ENCODE data around the gene RBM39. TPM values are rescaled to one million over a fixed set of nuclear protein-coding genes. Genes with fewer than 3 reads are reported as not detected.
"Not testable (repeated sequence)": the region's sequence is repeated elsewhere in the genome, so short reads cannot be mapped to it uniquely, and the experiment has no call there.

Gene RBM39
- total RNA-seq, 1 donor from 2014 or later: 515 TPM

DNA sequence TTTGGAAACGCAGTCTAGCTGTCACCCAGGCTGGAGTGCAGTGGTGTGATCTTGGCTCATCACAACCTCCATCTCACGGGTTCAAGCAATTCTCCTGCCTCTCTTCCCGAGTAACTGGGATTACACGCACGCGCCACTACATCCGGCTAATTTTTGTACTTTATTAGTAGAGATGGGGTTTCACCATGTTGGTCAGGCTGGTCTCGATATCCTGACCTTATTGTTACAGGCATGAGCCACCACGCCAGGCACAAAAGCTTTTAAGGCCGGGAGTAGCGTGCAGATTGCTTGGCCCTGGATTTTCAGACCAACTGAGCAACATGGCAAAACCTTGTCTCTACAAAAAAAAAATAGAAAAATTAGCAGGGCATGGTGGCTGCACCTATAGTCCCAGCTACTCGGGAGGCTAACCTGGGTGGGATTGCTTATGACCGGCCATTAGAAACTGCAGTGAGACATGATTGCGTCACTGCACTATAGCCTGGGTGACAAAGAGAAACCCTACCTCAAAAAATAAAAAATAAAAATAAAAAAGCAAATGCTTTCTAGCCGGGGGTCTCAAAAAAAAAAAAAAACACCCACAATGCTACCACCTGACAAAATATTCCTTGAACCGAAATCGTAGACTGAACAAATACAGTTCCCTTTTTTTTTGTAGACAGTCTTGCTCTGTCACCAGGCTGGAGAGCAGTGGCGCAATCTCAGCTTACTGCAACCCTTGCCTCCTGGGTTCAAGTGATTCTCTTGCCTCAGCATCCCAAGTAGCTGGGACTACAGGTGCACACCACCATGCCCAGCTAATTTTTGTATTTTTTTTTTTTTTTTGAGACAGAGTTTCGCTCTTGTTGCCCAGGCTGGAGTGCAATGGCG lies 15.0 kb downstream of the RBM39 start:
- H3K27me3 Mint-ChIP-seq: no peaks in the 10 kb centered on the region
- H3K4me3 Mint-ChIP-seq (ENCODE audit: low read depth): no peak overlapping the region
- peaks cover 29% of the 10 kb centered on the region for H3K36me3 Mint-ChIP-seq (ENCODE audit: insufficient read depth)
- TF ChIP-seq, protein P1, sequence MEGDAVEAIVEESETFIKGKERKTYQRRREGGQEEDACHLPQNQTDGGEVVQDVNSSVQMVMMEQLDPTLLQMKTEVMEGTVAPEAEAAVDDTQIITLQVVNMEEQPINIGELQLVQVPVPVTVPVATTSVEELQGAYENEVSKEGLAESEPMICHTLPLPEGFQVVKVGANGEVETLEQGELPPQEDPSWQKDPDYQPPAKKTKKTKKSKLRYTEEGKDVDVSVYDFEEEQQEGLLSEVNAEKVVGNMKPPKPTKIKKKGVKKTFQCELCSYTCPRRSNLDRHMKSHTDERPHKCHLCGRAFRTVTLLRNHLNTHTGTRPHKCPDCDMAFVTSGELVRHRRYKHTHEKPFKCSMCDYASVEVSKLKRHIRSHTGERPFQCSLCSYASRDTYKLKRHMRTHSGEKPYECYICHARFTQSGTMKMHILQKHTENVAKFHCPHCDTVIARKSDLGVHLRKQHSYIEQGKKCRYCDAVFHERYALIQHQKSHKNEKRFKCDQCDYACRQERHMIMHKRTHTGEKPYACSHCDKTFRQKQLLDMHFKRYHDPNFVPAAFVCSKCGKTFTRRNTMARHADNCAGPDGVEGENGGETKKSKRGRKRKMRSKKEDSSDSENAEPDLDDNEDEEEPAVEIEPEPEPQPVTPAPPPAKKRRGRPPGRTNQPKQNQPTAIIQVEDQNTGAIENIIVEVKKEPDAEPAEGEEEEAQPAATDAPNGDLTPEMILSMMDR (IDR thresholded peaks at IDR 0.05; ENCODE audit: unreplicated experiment): no peak
- H3K9me3 Mint-ChIP-seq (ENCODE audit: low read depth): no peaks in the 10 kb centered on the region
- DNase-seq (ENCODE audit: low spot score, unreplicated experiment): no peak
- peaks cover 10% of the 10 kb centered on the region for H3K4me1 Mint-ChIP-seq (ENCODE audit: low read depth)
- H3K27ac Mint-ChIP-seq: peak overlapping the region; percentile 13

DNA sequence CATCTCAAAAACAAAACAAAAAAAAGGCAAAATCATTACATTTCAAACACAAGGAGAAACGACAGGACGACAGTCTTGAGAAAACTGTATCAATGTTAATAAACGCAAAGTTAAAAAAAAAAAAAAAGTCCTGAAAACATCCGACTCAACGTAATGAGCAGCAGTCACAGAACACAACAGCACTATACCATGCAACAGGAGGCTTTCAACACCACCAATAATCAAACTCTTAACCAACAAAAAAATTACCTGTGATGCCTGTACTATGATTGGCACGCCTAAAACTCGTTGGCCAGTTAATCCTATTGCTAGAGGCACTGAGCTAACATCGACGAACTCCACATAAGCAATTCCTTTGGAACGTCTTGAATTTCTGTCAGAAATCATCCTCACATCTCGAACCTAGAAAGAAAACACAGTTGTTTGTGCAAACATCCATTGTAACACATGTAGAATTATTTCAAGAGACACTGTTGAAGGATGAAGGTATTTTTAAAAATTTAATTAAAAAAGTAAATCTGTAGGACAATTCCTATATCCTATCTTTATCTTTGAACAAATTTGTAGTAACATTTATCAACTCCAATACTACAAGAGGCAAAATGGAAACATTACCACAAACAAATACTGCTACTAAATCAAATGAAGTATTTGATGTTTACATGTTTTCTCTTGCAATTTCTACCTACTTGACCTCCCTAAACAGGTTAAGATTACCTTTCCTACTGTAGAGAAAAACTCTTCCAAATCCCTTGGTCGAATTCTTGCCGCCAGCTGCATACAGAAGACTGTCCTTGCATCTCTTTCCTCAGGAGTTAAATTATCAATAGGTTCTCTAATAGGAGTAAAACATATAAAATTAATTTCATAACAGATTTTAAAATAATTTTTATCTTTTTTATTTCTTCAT lies 17.5 kb downstream of the RBM39 start:
- H3K4me1 Mint-ChIP-seq (ENCODE audit: low read depth): no peaks in the 10 kb centered on the region
- H3K27me3 Mint-ChIP-seq: no peaks in the 10 kb centered on the region
- H3K4me3 Mint-ChIP-seq (ENCODE audit: low read depth): no peak overlapping the region
- DNase-seq (ENCODE audit: low spot score, unreplicated experiment): no peak
- TF ChIP-seq, protein P1 (IDR thresholded peaks at IDR 0.05; ENCODE audit: unreplicated experiment): no peak
- H3K36me3 Mint-ChIP-seq (ENCODE audit: insufficient read depth): peaks cover 39% of the 10 kb centered on the region
- peak overlapping the region; percentile 33 for H3K27ac Mint-ChIP-seq
- no peaks in the 10 kb centered on the region for H3K9me3 Mint-ChIP-seq (ENCODE audit: low read depth)

DNA sequence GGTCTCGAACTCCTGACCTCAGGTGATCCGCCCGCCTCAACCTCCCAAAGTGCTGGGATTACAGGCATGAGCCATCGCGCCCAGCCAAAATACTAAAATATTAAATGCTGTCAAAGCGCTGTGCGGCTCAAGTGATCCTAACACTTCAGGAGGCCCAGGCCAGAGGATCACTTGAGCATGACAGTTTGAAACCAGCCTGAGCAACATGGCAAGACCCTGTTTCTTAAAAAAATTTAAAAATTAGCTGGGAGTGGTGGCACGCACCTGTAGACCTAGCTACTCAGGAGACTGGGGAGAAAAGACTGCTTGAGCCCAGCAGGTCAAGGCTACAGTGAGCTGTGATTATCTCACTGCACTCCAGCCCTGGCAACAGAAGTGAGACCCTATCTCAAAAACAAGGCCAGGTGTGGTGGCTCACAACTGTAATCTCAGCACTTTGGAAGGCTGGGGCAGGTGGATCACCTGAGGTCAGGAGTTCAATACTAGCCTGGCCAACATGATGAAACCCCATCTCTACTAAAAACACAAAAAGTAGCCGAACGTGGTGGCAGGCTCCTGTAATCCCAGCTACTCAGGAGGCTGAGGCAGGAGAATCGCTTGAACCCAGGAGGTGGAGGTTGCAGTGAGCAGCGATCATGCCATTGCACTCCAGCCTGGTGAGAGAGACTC lies 18.3 kb downstream of the RBM39 start:
- H3K4me3 Mint-ChIP-seq (ENCODE audit: low read depth); H3K9me3 Mint-ChIP-seq (ENCODE audit: low read depth); H3K4me1 Mint-ChIP-seq (ENCODE audit: low read depth); H3K27ac Mint-ChIP-seq; H3K27me3 Mint-ChIP-seq; DNase-seq (ENCODE audit: low spot score, unreplicated experiment): not testable (repeated sequence)
- H3K36me3 Mint-ChIP-seq (ENCODE audit: insufficient read depth): peaks cover 39% of the 10 kb centered on the region

DNA sequence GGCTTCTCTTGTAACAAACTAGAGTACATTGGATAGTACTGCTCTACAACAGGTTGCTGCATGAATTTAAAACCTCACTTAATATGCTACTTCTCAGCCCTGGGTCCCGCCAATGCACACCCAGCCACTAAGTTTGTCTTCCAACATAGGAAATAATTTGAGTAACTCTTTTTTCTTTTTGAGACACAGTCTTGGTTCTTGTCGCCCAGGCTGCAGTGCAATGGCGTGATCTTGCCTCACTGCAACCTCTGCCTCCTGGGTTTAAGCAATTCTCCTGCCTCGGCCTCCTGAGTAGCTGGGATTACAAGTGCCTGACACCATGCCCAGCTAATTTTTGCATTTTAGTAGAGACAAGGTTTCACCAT lies 18.8 kb downstream of the RBM39 start:
- H3K27ac Mint-ChIP-seq; H3K9me3 Mint-ChIP-seq (ENCODE audit: low read depth); DNase-seq (ENCODE audit: low spot score, unreplicated experiment); H3K4me3 Mint-ChIP-seq (ENCODE audit: low read depth); H3K27me3 Mint-ChIP-seq; H3K4me1 Mint-ChIP-seq (ENCODE audit: low read depth): not testable (repeated sequence)
- peaks cover 39% of the 10 kb centered on the region for H3K36me3 Mint-ChIP-seq (ENCODE audit: insufficient read depth)

DNA sequence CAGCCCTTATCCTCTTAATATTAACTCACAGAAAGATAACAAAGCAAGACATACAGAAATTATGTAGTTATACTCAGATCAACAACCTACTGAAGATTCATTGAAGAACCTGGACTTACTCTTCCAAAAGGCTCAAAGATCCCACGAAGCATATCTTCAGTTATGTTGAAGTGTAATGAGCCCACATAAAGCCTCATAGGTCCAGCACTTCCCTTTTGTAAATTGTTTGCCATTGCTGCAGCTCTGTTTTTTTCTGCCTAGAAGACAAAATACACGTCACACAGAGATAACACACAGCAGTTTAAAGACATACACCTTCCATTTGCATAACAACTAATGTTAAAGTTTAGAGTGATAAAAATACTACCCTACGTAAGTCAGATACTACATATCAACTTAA lies 20.4 kb downstream of the RBM39 start:
- Mint-ChIP-seq H3K27ac (no peak overlapping the region), H3K27me3 (no peaks in the 10 kb centered on the region), H3K4me3 (ENCODE audit: low read depth) (no peak overlapping the region), H3K4me1 (ENCODE audit: low read depth) (no peaks in the 10 kb centered on the region), H3K9me3 (ENCODE audit: low read depth) (no peaks in the 10 kb centered on the region), H3K36me3 (ENCODE audit: insufficient read depth) (peaks cover 44% of the 10 kb centered on the region)
- DNase-seq (ENCODE audit: low spot score, unreplicated experiment): no peak
- TF ChIP-seq, protein P1 (IDR thresholded peaks at IDR 0.05; ENCODE audit: unreplicated experiment): no peak

DNA sequence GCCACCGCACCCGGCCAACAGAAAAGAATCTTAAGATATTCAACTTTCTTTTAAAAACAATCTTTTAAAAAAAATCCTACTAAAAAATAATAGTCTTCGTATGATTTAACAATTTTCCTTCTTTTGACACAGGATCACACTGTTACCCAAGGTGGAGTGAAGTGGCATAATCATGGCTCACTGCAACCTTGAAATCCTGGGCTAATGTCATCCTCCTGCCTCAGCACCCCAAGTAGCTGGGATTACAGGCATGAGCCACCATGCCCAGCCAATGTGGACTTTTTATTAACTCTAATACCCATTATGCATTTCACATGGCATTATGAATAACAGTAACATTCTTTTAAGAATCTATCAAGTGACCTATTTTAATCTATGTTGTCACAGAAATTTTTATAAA lies 20.8 kb downstream of the RBM39 start:
- H3K9me3 Mint-ChIP-seq (ENCODE audit: low read depth): no peaks in the 10 kb centered on the region
- no peak overlapping the region for H3K27ac Mint-ChIP-seq
- no peak for DNase-seq (ENCODE audit: low spot score, unreplicated experiment)
- H3K36me3 Mint-ChIP-seq (ENCODE audit: insufficient read depth): peaks cover 41% of the 10 kb centered on the region
- H3K27me3 Mint-ChIP-seq: no peaks in the 10 kb centered on the region
- TF ChIP-seq, protein P1 (IDR thresholded peaks at IDR 0.05; ENCODE audit: unreplicated experiment): no peak
- H3K4me1 Mint-ChIP-seq (ENCODE audit: low read depth): no peaks in the 10 kb centered on the region
- H3K4me3 Mint-ChIP-seq (ENCODE audit: low read depth): no peak overlapping the region

Measured in progenitor cell of endocrine pancreas (in vitro differentiated cells).